HUDEP-2 (cell line): ENCODE data around the gene CSNK1E.

ENCODE experiments used
- DNase-seq, 76 experiments: peaks; one replicate each; lab custom pipeline; 2025; ENCODE audit not compliant: unreplicated experiment in 76 of 76; lab: John Stamatoyannopoulos, UW

Gene CSNK1E

DNA sequence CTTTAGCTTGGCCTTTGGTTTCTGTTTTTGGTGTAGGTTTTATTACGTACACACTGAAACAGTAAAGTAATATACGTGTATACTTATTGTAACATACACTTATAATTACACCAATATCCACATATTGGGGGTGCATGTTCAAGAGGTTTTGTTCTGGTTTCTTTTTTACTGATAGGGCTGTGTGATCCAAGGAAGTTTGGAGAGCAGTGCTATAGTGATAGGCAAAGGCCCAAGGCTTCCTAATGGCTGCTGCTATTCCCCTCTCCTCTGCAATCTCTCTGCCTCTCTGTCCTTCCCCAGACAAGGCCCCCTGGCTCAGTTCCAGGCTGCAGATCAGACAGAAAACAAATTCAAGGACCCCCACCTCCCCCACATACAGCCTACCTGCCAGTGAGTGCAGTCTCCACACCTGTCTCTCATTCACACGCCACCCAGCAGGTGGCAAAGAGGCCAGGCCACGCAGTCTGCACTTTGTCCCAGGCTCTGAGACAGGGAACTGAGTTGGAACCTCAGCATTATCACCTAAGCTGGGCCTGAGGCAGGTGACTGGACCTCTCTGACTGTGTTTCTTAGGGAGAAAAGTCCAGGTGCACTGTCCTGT, 59.5 kb downstream of the CSNK1E start:
- no peak for DNase-seq

DNA sequence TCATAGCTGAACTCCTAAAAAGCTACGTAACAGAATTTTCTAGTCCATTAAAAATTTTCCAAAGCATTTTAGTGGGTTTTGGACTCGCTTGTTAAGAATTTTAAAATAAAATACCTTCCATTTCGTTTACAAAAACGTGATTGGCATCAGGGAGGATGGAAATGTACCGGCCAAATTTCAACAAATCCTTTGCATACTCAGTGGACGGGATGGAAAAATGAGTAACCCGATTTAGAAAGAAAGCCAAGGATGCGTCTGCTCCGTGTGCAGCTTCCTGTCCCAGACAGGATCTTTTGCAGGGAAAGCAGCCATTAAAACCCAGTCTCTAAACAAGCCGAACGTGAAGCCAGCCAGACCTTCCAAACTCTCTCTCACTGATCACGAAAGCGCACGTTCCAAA, 60.1 kb downstream of the CSNK1E start:
- no peak for DNase-seq

DNA sequence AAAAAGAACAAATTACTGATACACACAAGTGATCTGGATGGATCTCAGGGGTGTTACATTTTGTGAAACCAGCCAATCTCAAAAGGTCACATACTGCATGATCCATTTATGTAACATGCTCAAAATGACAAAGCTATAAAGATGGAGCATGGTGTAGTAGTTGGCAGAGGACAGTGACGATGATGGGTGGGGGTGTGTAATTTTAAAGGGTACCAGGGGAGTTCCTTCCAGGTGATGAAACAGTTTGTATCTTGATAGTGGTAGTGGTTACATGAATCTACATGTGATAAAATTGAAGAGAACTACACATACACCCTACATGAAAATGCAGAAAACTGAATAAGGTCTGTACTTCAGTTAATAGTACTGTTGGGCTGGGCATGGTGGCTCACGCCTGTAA, 61.5 kb downstream of the CSNK1E start:
- no peak for DNase-seq

DNA sequence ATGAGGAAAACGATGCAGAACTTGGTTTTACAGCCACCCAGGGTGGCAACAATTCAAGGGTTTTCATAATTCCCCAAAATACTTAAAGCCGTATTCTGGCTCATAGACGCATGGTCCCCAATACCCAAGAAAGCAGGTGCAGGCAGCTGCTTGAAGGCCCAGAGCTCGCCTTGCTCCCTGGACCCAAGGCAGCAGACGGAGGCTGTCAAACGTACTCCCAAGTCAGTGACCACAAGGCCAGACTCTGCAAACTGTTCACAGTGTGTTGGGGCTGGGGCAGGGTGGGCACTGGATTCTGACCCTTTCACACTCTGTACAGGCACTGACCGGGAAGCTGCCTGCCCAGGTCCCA, 65.9 kb downstream of the CSNK1E start:
- no peak for DNase-seq

DNA sequence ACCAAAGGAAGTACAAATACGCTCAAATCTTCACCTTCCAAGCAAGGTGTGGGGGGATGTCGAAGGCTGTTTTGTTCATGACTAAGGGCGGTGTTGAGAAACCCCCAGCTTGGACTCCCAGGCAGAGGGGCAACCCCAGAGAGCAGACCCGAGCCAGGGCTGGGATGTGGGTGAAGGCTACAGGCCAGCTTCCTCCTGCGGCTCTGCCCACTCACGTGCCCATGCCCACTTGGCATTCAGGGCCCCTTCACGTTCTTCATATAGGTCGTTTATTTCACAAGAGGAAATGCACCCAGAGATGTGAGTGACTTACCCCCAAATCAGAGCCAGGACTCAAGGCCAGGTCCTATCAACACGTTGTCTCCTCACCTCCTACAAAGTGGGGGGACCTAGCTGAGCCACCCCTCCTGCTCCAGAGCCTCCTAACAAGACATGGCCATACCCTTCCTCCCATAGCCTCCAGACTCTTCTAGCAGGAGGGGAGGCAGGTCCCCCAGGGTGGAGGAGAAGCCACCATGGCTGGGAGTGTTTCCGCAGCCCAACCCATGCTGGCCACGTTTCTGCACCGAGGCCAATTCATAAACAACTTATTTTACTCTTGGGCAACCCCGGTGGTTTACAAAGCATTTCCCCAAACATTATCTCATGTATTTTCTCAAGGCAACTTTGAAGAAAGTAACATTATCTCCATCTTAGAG, 66.4 kb downstream of the CSNK1E start:
- no peak for DNase-seq

DNA sequence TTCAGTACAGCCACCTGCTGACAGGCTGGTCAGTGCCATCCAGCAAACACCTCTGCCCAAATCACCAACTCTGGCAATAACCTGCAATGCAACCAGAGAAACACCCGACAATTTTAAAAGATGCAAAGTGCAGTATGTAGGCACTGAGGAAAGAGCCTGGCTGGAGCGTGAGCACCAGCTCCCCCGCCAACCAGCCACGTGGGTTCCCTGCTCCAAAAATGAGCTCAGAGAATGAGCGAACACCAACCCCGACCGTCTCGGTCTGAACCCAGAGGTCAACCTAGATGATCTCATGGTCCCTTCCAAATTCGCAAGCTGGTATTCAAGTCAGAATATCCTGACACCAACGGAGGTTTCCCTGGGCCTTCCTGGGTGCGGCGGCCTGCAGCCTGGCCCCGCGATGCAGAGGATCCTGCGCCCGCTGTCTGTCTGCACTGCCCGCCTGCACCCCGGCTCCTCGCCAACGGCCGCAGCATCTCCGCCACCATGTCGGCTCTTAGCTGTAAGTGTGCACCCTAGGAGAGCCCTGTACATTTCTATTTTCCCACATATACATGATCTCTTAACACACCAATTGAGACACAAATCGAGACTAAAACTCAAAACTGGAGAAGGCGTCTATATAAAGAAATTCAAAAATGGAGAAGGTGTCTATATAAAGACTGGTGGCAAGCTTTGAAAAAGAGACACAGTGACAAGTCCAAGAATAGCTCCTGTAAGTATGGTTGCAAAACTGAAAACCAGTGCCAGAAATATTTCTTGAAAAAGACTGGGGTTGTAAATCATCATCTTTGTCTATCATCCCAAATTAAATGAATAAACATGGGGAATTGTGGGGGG, 67.2 kb downstream of the CSNK1E start:
- DNase-seq: no peak

DNA sequence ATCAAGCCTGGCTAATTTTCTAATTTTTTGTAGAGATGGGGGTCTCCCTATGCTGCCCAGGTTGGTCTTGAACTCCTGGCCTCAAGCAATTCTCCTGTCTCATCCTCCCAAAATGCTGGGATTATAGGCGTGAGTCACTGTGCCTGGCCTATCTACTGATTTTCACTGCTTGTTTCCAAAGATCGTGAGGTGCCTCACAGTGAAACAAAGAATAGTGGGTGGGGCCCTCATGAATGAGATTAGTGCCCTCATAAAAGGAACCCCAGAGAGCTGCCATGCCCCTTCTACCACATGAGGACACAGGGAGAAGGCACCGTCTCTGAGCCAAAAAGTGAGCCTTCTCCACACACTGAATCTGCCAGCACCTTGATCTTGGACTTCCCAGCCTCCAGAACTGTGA, 67.9 kb downstream of the CSNK1E start:
- DNase-seq: no peak

DNA sequence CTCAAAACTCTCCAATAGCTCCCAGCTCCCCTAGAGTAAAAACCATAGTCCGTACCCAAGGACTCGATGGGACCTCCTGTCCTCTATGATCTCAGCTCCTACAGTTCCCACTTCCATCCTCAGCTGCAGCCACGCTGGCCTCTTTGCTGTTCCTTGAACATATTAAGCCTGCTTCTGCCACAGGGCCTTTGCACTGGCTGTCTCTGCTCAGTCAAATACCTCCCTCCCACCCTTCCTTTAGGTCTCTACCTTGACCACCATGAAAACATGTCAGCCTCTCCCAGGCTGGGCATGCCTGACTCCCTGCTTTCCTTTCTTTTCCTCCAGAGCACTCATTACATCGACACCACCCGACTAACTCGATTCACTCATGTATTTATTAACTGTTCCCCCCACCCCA, 69.0 kb downstream of the CSNK1E start:
- DNase-seq: no peak

DNA sequence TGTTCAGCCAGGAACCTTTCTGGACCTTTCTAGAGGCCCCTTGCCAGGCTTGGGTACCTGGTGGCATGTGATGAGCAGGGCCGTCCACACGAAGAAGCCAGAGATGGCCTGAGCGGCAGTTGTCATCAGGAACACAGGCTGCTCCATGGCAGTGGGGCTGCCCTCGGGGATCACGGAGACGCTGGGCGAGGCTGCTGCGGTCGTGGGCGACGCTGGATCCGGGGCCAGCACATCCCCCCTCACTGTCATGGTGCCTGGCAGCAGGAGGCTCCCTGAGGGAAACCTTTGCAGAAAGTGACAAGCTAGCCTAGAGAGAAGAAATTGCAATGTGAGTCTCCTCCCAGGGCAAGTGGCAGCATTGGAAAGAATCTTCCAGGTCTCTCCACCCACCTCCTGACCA, 69.5 kb downstream of the CSNK1E start:
- DNase-seq: no peak

DNA sequence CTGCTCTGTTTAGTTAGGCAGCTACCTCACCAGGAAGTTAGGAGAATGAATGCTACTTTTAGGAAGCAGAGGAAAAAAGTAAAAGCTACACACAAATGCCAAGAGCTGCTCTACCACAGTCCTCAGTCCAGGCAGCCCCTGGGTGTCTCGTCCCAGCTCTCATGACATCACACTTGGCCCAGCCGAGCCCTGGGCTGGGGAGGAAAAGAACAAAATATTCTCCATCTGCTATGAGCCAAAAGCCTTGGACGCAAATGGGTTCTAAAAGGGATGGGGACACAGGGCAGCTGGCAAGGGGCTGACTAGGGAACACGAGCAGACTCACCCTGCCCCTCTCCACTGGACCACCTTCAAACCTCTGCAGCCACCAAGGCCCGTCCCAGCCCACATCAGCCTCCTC, 70.5 kb downstream of the CSNK1E start:
- DNase-seq: no peak

DNA sequence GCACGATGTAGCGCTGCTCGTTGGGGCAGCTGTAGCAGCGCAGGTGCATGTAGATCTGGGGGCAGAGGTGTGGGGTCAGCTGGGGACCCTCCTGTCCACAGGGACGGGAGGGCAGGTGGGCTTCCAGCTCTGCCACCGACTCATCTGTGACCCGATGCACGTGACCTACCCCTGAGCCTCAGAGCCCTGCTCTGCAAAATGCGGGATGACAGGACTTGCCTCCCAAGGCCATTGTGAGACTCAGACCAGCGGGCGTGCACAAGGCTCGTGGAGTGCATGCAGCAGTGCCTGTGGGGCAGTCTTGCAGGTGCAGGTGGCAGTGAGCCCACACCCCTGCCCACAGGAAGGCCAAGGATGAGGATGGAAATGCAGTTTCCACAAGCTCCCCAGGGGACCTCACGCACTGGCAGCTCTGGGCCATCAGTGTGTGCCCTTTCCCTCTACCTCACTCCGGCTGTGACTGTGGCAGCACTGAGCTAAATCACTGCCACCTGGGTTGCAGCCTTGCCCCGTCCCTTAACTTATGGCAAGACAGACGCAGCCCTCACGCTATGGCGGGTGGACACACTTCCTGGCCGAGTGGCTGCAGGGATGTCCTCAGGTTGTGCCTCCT, 71.1 kb downstream of the CSNK1E start:
- DNase-seq: no peak

DNA sequence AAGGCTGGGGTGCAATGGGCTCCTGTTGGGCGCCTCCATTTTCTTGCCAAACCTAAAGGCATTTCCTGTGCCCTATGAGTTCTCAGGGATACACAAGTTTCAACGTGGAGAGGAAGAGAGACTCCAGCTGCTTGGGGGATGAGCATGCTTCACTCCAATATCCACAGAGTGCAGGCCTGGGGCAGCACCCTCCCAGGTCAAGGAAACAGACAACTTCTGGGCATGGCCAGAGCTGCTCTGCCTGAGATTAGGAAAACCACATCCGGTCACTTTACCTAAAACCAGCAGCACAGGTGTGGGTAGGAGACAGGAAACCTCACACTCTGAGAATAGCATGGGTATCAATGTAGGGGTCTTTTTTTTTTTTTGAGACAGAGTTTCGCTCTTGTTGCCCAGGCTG, 73.1 kb downstream of the CSNK1E start:
- DNase-seq: no peak

DNA sequence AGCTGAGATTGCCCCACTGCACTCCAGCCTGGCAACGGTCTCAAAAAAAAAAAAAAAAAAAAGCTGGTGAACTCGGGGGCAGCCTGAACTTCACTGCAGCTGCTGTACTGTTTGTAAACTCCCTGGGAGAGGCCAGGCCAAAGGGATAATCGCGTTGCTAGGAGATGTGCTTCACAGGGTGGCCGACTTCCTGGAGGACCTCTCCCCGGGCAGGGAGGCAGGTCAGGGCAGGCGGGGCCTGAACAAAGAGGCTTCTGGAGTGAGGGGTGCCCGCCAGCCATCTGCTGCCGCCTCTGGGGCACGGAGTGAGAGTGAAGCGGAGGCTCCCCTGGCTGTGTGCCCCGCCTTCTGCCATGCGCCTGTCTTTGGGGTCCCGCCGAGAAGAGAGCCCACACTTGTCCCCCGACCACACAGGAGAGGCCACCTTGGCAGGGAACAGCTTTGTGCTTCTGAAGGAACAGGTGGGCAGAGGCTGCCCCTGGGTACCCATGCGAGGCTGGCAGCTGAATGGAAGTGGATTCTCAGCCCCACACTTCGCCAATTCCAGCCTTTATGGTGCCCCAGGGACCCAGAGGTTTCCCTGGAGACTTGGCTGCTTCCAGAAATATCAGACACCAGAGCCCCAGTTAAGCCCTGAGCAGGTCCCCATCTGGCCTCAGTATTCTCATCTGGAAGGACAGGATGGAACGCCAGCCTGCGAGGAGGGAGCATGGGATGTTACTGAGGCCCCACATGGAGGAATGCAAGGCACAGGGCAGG, 74.0 kb downstream of the CSNK1E start:
- DNase-seq: no peak

DNA sequence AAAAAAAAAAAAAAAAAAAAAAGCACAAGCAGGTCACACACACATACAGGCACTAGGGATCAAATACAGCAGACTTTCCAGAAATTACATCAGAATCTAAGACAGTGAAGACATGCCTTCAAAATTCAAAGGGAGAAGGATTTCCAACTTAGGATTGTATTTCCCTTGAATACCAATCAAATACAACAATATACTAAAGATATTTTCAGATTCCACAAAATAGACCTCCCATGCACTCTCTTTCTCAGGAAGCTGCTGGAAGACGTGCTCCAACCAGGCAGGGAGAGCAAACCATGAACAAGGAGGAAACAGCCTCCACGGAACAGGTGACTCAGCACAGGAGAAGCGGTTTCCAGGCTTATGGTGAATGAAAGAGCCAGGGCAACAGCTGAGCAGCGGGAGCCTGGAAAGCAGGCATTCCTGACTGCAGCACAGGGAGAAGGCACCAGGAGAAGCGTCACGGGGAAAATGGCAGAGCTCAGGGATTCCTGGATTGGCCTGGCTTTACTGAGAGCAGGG, 76.4 kb downstream of the CSNK1E start:
- DNase-seq: no peak
